Ovary (tissue), 9 donors: ENCODE results near the gene SAP30BP. TPM values are rescaled to one million over a fixed set of nuclear protein-coding genes. Genes with fewer than 3 reads are reported as not detected.

Experiments used
- DNase-seq, 5 donors: peaks; one replicate each; pipeline ENCODE4 v3.0.0-alpha.2; 2019 to 2020
- H3K27ac ChIP-seq, 2 donors: fragments of 200-600 bp; one replicate each; pipeline versions ENCODE4 v1.5.1 to v1.8.0; 2019 to 2022
- H3K27me3 ChIP-seq: fragments of 200-600 bp; one replicate; pipeline ENCODE4 v1.8.0; 2022
- H3K36me3 ChIP-seq: fragments of 200-600 bp; sonication (generic); one replicate; pipeline ENCODE4 v1.5.1; 2019
- H3K4me1 ChIP-seq: one replicate; pipeline ENCODE4 v1.8.1; 2013; ENCODE audit warnings: mild to moderate bottlenecking, moderate library complexity; ENCODE audit not compliant: insufficient read depth
- H3K4me3 ChIP-seq: fragments of 200-600 bp; sonication (generic); one replicate; pipeline ENCODE4 v1.5.1; 2017
- H3K9me3 ChIP-seq, 2 donors: fragments of 200-600 bp in 1 of 2; sonication (generic) in 1 of 2; one replicate each; pipeline versions ENCODE4 v1.5.1 to v1.8.1; 2013 to 2019; ENCODE audit warnings: mild to moderate bottlenecking in 1 of 2, moderate library complexity in 1 of 2
- EP300 ChIP-seq: sonication (generic); formaldehyde crosslinking; IDR thresholded peaks from one replicate; pipeline ENCODE4 v1.6.1; 2017; ENCODE audit warnings: antibody characterized with exemption
- POLR2A ChIP-seq: fragments of 450-650 bp; IDR thresholded peaks from one replicate; pipeline ENCODE4 v1.6.1; 2017; ENCODE audit warnings: antibody characterized with exemption, mild to moderate bottlenecking, moderate library complexity
- WGBS, 3 donors: extraction: QIAGEN DNeasy Blood & Tissue Kit in 1 of 3; methylation state at CpG; one replicate each; pipeline versions ENCODE4 v1.1.5 to v1.1.7; 2013 to 2017; 5-methylcytosine and 5-hydroxymethylcytosine counted together
- intact Hi-C, 4 donors: fragments of 100-400 bp; cut with DNase I; formaldehyde crosslinking; loops; one replicate each; pipeline versions ENCODE4 v1.11.0 to v1.15.1; 2022 to 2023
- polyA plus RNA-seq, 2 donors: library from polyadenylated mRNA; stranded (reverse); fragments of 200-250 nt in 1 of 2; fragments of 350-450 nt in 1 of 2; fragmentation: Illumina TruSeq in 1 of 2; extraction: RNeasy Lipid Tissue Mini Kit (QIAGEN cat#74804) in 1 of 2; gene quantifications; one replicate each; pipeline ENCODE4 v1.2.3, GENCODE V29; 2013 to 2014
- total RNA-seq, 7 donors: library from RNA; depleted of rRNA in 2 of 7; stranded (reverse); fragments of >200 nt in 2 of 7; fragmentation: NEBNext Ultra II Directional in 3 of 7; extraction: Animal tissue kit (Norgen Biotek cat#: 25700) in 3 of 7; gene quantifications; one replicate each; pipeline versions ENCODE4 v1.1.0 to v1.2.4, GENCODE V29; 2016 to 2023
- TF ChIP-seq, protein P1 (sequence below), 3 donors: fragments of 450-650 bp in 2 of 3; fragments of 200-600 bp in 1 of 3; IDR thresholded peaks; one replicate each; pipeline versions ENCODE4 v1.5.1 to v1.8.0; 2016 to 2022; ENCODE audit warnings: antibody characterized with exemption in 3 of 3, mild to moderate bottlenecking in 1 of 3
- donor health status: DM: no; HTN: no; CAD: no; lungs with moderate emphysema.
- donor health status: DM: no; HTN: no; CAD: no.
- donor health status: Bipolar disorder and iron deficiency.
- donor health status: DM: yes; HTN: yes; CAD: no.
- donor health status: DM: no; HTN: no; CAD: no.
- donor health status: DM: yes; HTN: yes; CAD: no.

Gene SAP30BP
- total and polyA plus RNA-seq, 9 donors: 54.8 to 89.1 (median 81.7) TPM

DNA sequence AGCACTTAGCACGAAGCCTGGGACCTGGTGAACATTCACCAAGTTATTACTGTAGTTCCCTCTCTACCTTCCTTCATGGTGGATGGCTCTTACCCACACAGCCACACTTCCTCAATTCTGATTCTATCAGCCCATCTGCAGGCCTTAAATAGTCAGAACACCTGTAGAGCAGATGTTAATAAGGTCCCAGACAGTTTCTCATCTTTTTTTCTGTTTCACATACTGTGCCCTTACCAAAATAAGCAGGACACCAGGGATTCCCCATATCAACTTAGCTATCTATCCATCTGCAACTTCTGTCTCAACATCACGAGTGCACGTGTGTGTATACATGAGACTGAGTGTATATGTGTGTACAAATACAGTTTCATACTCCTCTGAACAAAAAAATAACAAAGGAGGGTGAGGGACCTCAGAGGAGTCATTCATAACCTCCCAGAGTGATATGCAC is 3.0 kb upstream of the SAP30BP start:
- TF ChIP-seq, protein P1, sequence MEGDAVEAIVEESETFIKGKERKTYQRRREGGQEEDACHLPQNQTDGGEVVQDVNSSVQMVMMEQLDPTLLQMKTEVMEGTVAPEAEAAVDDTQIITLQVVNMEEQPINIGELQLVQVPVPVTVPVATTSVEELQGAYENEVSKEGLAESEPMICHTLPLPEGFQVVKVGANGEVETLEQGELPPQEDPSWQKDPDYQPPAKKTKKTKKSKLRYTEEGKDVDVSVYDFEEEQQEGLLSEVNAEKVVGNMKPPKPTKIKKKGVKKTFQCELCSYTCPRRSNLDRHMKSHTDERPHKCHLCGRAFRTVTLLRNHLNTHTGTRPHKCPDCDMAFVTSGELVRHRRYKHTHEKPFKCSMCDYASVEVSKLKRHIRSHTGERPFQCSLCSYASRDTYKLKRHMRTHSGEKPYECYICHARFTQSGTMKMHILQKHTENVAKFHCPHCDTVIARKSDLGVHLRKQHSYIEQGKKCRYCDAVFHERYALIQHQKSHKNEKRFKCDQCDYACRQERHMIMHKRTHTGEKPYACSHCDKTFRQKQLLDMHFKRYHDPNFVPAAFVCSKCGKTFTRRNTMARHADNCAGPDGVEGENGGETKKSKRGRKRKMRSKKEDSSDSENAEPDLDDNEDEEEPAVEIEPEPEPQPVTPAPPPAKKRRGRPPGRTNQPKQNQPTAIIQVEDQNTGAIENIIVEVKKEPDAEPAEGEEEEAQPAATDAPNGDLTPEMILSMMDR (IDR thresholded peaks at IDR 0.05): no peak
- no peak for TF ChIP-seq POLR2A
- TF ChIP-seq EP300: no peak
- WGBS, 3 donors: 84 to 90% (median 87%) methylated on average over 3 of the region's 3 CpGs
- DNase-seq: no peak
- Histone ChIP-seq H3K4me1 (peaks cover 7% of the 10 kb centered on the region), H3K36me3 (no peaks in the 10 kb centered on the region), H3K9me3 (no peaks in the 10 kb centered on the region), H3K4me3 (no peak overlapping the region), H3K27me3 (no peaks in the 10 kb centered on the region), H3K27ac (no peak overlapping the region)
- intact Hi-C loops: no loop called here

DNA sequence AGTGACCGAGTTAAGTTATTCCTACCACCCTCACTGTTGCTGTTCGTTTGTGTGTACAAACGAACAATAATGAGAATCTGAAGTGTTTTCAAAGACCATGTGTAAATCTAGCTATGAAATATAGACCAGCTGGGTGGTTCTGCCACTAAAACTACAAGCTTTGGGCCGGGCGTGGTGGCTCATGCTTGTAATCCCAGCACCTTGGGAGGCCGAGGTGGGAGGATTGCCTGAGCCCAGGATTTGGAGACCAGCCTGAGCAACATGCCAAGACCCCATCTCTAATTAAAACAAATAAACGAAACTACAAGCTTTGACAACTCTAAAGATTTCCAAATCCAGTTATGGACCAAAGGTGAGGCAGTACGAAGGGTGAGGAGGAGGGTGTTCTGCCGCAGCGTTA is 1.2 kb upstream of the SAP30BP start:
- Histone ChIP-seq H3K4me3 (no peak overlapping the region), H3K9me3 (no peaks in the 10 kb centered on the region), H3K27me3 (no peaks in the 10 kb centered on the region), H3K27ac (no peak overlapping the region), H3K4me1 (peaks cover 7% of the 10 kb centered on the region), H3K36me3 (no peaks in the 10 kb centered on the region)
- intact Hi-C loops: no loop called here
- 80 to 86% (median 83%) methylated on average over 10 of the region's 10 CpGs for WGBS, 3 donors
- TF ChIP-seq POLR2A (no peak), EP300 (no peak)
- TF ChIP-seq, protein P1 (IDR thresholded peaks at IDR 0.05): no peak
- DNase-seq: peak in 1 of 5 donors; percentile 28

DNA sequence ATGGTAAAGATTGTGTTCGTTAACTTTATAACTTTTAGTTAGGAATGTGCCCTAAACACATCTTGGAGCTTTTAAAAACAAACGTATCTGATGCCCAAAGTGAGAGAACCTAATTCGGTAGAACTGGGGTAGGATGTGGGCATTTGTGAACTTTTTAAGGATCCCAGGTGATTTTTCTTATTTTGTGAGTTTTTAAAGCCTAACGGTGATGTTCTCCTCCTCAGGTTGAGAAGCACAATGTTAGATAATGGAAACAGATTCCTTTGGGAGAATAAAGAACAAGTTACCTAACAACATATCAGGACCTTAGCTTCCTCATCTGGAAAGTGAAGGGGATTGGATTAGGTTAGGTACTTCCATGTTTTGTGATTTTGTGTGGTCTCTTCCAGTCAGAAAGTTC is 687 bp downstream of the SAP30BP start:
- Histone ChIP-seq H3K4me1 (peaks cover 7% of the 10 kb centered on the region), H3K27me3 (no peaks in the 10 kb centered on the region), H3K27ac (peak overlapping the region in 1 of 2 donors; percentile 73), H3K36me3 (no peaks in the 10 kb centered on the region), H3K4me3 (peak overlapping the region; percentile 84), H3K9me3 (no peaks in the 10 kb centered on the region)
- TF ChIP-seq EP300 (no peak), POLR2A (no peak)
- TF ChIP-seq, protein P1 (IDR thresholded peaks at IDR 0.05): no peak
- DNase-seq: no peak
- WGBS, 3 donors: 4 to 7% (median 7%) methylated on average over 4 of the region's 4 CpGs
- intact Hi-C loops: no loop called here

DNA sequence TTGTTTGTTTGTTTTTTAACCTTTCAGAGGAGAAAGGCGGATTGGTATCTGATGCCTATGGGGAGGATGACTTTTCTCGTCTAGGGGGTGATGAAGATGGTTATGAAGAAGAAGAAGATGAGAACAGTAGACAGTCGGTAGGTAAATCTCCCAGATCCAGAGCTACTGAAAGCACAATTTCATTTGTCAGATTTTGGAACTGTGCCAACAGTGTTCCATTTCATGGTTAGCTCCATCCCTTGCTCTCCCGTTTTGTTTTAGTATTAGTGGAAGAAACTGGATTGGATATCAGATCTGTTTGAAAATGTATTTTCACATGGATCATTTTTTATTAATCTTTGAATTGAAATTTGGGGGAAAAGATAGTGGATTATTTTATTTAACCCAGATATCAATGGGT is 1.4 kb downstream of the SAP30BP start:
- 64 to 67% (median 67%) methylated on average over 4 of the region's 4 CpGs for WGBS, 3 donors
- no peak overlapping the region for H3K4me3 ChIP-seq
- TF ChIP-seq EP300 (no peak), POLR2A (no peak)
- TF ChIP-seq, protein P1 (IDR thresholded peaks at IDR 0.05): no peak
- no peaks in the 10 kb centered on the region for H3K9me3 ChIP-seq
- peaks cover 7% of the 10 kb centered on the region for H3K4me1 ChIP-seq
- intact Hi-C loops: no loop called here
- DNase-seq: no peak
- H3K27me3 ChIP-seq: no peaks in the 10 kb centered on the region
- H3K27ac ChIP-seq: no peak overlapping the region
- H3K36me3 ChIP-seq: no peaks in the 10 kb centered on the region
